ENCODE measurements around the gene LIPA.

LIPA gene

DNA sequence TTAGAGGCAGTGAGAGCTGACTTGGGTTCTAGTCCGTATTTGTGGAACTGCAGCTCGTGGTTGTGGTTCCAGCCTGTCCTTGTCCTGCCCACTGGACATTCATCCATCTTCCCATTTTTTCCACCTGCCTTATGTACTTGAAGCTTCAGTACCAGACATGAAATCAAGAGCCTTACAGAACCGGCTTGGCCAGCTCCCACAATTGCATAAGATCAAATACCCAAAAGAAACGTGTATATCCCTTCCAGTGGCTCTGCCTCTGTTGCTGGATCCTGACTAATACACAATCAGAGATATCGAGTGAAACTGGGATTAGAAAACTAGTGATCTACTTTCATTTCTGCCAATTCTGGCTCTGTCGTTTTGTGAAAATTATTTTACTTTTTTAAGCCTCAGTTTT lies 23.8 kb upstream of the LIPA start:
- Histone ChIP-seq H3K4me3 (ENCODE audit: low read length, poor library complexity, severe bottlenecking) (no peak overlapping the region), H3K4me1 (ENCODE audit: insufficient read depth, low read length, poor library complexity, severe bottlenecking) (no peaks in the 10 kb centered on the region), H2AFZ (ENCODE audit: low read length) (no peak overlapping the region), H3K9me3 (ENCODE audit: insufficient read depth, low read depth, low read length) (no peaks in the 10 kb centered on the region), H3K9ac (ENCODE audit: low read depth, low read length, poor library complexity, severe bottlenecking) (no peak overlapping the region), H3K9me2 (replicated peaks; ENCODE audit: low read depth, low read length) (no peaks in the 10 kb centered on the region), H3K4me2 (ENCODE audit: low read depth, low read length, poor library complexity, severe bottlenecking) (no peak overlapping the region), H3K79me2 (ENCODE audit: insufficient read depth, low read length) (no peaks in the 10 kb centered on the region), H3K36me3 (ENCODE audit: insufficient read depth, low read length) (no peaks in the 10 kb centered on the region), H4K20me1 (ENCODE audit: insufficient read depth, low read length, poor library complexity, severe bottlenecking) (no peaks in the 10 kb centered on the region), H3K27me3 (ENCODE audit: insufficient read depth, low read length, poor library complexity, severe bottlenecking) (no peaks in the 10 kb centered on the region), H3F3A (ENCODE audit: low read depth) (no peaks in the 10 kb centered on the region; the same call in 1 of the 2 replicates)
- TF ChIP-seq, protein P1, sequence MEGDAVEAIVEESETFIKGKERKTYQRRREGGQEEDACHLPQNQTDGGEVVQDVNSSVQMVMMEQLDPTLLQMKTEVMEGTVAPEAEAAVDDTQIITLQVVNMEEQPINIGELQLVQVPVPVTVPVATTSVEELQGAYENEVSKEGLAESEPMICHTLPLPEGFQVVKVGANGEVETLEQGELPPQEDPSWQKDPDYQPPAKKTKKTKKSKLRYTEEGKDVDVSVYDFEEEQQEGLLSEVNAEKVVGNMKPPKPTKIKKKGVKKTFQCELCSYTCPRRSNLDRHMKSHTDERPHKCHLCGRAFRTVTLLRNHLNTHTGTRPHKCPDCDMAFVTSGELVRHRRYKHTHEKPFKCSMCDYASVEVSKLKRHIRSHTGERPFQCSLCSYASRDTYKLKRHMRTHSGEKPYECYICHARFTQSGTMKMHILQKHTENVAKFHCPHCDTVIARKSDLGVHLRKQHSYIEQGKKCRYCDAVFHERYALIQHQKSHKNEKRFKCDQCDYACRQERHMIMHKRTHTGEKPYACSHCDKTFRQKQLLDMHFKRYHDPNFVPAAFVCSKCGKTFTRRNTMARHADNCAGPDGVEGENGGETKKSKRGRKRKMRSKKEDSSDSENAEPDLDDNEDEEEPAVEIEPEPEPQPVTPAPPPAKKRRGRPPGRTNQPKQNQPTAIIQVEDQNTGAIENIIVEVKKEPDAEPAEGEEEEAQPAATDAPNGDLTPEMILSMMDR (conservative IDR thresholded peaks at IDR 0.05; ENCODE audit: low read length) = no peak
- TF ChIP-seq EZH2phosphoT487 (IDR thresholded peaks at IDR 0.05; ENCODE audit: borderline replicate concordance) = no peak

DNA sequence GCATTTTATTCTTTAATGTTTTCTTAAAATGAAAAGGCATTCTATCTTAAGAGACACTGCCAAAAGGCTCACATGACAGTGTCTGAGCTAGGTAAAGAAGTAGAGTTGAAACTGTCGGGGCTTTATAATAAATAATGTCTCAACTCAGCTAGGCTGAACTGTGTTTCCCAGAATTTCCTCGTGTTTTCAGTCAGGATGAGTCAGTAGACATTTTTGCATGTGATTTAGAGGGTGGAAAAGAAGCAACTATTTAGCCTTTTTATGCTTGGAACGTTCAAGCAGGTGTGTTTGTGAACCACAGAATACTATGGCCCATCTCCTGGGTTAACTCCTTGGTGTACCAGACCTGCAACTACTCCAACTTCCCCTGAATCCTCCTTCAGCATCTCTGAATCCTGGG lies 23.4 kb upstream of the LIPA start:
- Histone ChIP-seq H2AFZ (ENCODE audit: low read length) (no peak overlapping the region), H3F3A (ENCODE audit: low read depth) (no peaks in the 10 kb centered on the region; the same call in 1 of the 2 replicates), H3K27me3 (ENCODE audit: insufficient read depth, low read length, poor library complexity, severe bottlenecking) (no peaks in the 10 kb centered on the region), H3K4me1 (ENCODE audit: insufficient read depth, low read length, poor library complexity, severe bottlenecking) (no peaks in the 10 kb centered on the region), H3K9ac (ENCODE audit: low read depth, low read length, poor library complexity, severe bottlenecking) (no peak overlapping the region), H3K4me2 (ENCODE audit: low read depth, low read length, poor library complexity, severe bottlenecking) (no peak overlapping the region), H3K9me2 (replicated peaks; ENCODE audit: low read depth, low read length) (no peaks in the 10 kb centered on the region), H3K36me3 (ENCODE audit: insufficient read depth, low read length) (no peaks in the 10 kb centered on the region), H3K9me3 (ENCODE audit: insufficient read depth, low read depth, low read length) (no peaks in the 10 kb centered on the region), H4K20me1 (ENCODE audit: insufficient read depth, low read length, poor library complexity, severe bottlenecking) (no peaks in the 10 kb centered on the region), H3K79me2 (ENCODE audit: insufficient read depth, low read length) (no peaks in the 10 kb centered on the region), H3K4me3 (ENCODE audit: low read length, poor library complexity, severe bottlenecking) (no peak overlapping the region)
- TF ChIP-seq EZH2phosphoT487 (IDR thresholded peaks at IDR 0.05; ENCODE audit: borderline replicate concordance) = no peak
- TF ChIP-seq, protein P1 (conservative IDR thresholded peaks at IDR 0.05; ENCODE audit: low read length) = no peak

DNA sequence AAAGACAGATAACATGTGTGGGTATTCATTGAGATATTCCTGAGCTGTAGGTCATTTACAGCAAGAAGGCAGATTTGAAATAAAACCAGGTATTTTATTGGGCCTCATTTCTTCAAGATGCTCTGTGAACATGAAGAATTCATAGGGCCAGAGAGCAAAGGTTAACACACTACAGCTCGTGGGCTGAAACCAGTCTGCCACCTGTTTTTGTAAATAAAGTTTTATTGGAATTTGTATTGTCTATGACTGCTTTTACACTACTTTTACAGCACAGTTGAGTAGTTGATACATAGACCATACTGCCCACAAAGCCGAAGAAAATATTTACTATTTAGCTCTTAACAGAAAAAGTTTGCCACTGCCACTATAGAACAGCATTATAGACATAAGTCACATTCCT lies 22.1 kb upstream of the LIPA start:
- Histone ChIP-seq H3K4me1 (ENCODE audit: insufficient read depth, low read length, poor library complexity, severe bottlenecking) (no peaks in the 10 kb centered on the region), H3K4me3 (ENCODE audit: low read length, poor library complexity, severe bottlenecking) (no peak overlapping the region), H2AFZ (ENCODE audit: low read length) (no peak overlapping the region), H3K9me2 (replicated peaks; ENCODE audit: low read depth, low read length) (no peaks in the 10 kb centered on the region), H3F3A (ENCODE audit: low read depth) (no peaks in the 10 kb centered on the region; the same call in 1 of the 2 replicates), H3K4me2 (ENCODE audit: low read depth, low read length, poor library complexity, severe bottlenecking) (no peak overlapping the region), H3K9ac (ENCODE audit: low read depth, low read length, poor library complexity, severe bottlenecking) (no peak overlapping the region), H3K36me3 (ENCODE audit: insufficient read depth, low read length) (no peaks in the 10 kb centered on the region), H3K27me3 (ENCODE audit: insufficient read depth, low read length, poor library complexity, severe bottlenecking) (no peaks in the 10 kb centered on the region), H4K20me1 (ENCODE audit: insufficient read depth, low read length, poor library complexity, severe bottlenecking) (no peaks in the 10 kb centered on the region), H3K9me3 (ENCODE audit: insufficient read depth, low read depth, low read length) (no peaks in the 10 kb centered on the region), H3K79me2 (ENCODE audit: insufficient read depth, low read length) (no peaks in the 10 kb centered on the region)
- TF ChIP-seq EZH2phosphoT487 (IDR thresholded peaks at IDR 0.05; ENCODE audit: borderline replicate concordance) = no peak
- TF ChIP-seq, protein P1 (conservative IDR thresholded peaks at IDR 0.05; ENCODE audit: low read length) = no peak

Measured in Loucy (cell line).